GM19099 (cell line): ENCODE data around the gene FLRT2.

Experiments
- POLR2A ChIP-seq: IDR thresholded peaks from 3 replicates; pipeline ENCODE4 v1.6.1; 2011; ENCODE audit warnings: low read depth; ENCODE audit not compliant: insufficient read length; ENCODE audit errors: extremely low read depth

The FLRT2 gene

GRCh38 chr14:85523624-85524023 is 6.3 kb upstream of the FLRT2 start:
- TF ChIP-seq POLR2A, result no peak

- TF ChIP-seq POLR2A, result no peak
Observed at GRCh38 chr14:85527006-85527405, 2.9 kb upstream of the FLRT2 start.

- no peak for TF ChIP-seq POLR2A
Observed at GRCh38 chr14:85527445-85528035, 2.4 kb upstream of the FLRT2 start.

- TF ChIP-seq POLR2A, result no peak
Observed at GRCh38 chr14:85528080-85528896, 1.7 kb upstream of the FLRT2 start.

- TF ChIP-seq POLR2A, result no peak
Observed at GRCh38 chr14:85528897-85529631, 880 bp upstream of the FLRT2 start.

- TF ChIP-seq POLR2A, result no peak
Observed at GRCh38 chr14:85530626-85531025, 682 bp downstream of the FLRT2 start.

- TF ChIP-seq POLR2A, result no peak
Observed at GRCh38 chr14:85531141-85531586, 1.2 kb downstream of the FLRT2 start.

GRCh38 chr14:85531587-85532373 is 1.8 kb downstream of the FLRT2 start:
- TF ChIP-seq POLR2A, result no peak

GRCh38 chr14:85532374-85533022 is 2.6 kb downstream of the FLRT2 start:
- TF ChIP-seq POLR2A, result no peak

- TF ChIP-seq POLR2A, result no peak
Observed at GRCh38 chr14:85533023-85533860, 3.3 kb downstream of the FLRT2 start.

GRCh38 chr14:85533861-85534291 is 3.9 kb downstream of the FLRT2 start:
- TF ChIP-seq POLR2A, result no peak

- no peak for TF ChIP-seq POLR2A
Observed at GRCh38 chr14:85534458-85535293, 4.7 kb downstream of the FLRT2 start.

- no peak for TF ChIP-seq POLR2A
Observed at GRCh38 chr14:85535321-85535720, 5.4 kb downstream of the FLRT2 start.
